UCSD-AML1 (cell line): ENCODE results near the gene ATP10D.
"Not testable (repeated sequence)": the region's sequence is repeated elsewhere in the genome, so short reads cannot be mapped to it uniquely, and the experiment has no call there.

ENCODE experiments used
- DNase-seq: peaks from one replicate; lab custom pipeline; 2025; ENCODE audit not compliant: unreplicated experiment; lab: John Stamatoyannopoulos, UW

ATP10D gene

DNA sequence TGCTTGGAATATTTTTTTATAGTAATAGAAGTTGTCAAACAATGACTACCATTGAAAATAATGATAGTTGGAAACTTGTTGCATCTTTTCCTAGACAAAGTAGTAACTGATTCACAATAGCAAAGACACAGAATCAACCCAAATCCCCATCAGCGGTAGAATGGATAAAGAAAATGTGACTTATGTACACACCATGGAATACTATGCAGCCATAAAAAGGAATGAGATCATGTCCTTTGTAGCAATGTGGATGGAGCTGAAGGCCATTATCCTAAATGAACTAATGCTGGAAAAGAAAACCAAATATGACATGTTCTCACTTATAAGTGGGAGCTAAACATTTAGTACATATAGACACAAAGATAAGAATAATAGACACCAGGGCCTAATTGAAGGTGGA lies 49.7 kb downstream of the ATP10D start:
- no peak for DNase-seq

DNA sequence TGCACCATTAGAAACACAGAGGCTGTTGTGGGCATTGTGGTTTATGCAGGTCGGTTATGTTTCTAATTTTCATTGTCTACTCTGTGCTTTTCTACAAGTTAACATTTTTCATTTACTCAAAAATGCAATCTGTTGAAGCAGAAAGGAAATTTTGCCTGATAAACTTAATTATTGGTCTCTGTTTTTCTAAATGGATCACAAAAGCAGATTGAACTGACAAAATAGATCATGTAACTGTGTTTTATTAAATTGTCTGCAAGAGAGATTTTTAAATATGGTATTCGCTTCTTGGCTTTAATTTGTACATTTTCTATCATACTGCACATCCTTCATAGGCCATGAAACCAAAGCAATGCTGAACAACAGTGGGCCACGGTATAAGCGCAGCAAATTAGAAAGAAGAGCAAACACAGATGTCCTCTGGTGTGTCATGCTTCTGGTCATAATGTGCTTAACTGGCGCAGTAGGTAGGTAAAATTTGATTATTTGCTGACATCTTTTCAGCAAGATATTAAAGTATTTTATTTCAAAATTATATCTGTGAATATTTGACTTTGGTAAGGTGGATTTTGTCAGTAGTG lies 50.6 kb downstream of the ATP10D start:
- no peak for DNase-seq

DNA sequence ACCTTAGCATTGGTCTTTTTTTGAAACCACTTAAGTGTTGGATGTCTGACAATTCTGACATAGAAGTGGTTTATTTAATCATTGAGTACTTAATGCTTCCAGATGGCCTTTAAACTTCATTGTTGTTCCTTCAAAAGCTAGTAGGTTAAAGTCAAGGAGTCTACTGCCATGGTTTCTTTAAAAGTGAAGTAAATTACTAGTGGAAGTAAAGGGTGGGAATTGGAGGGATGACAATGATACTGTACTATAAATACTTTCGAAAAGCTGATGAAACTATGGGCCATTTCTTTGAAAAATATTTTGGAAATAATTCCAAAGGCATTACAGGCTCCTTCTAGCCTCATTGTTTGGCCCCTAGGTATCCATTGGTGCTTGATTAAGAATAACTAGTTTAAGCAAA lies 51.9 kb downstream of the ATP10D start:
- no peak for DNase-seq

DNA sequence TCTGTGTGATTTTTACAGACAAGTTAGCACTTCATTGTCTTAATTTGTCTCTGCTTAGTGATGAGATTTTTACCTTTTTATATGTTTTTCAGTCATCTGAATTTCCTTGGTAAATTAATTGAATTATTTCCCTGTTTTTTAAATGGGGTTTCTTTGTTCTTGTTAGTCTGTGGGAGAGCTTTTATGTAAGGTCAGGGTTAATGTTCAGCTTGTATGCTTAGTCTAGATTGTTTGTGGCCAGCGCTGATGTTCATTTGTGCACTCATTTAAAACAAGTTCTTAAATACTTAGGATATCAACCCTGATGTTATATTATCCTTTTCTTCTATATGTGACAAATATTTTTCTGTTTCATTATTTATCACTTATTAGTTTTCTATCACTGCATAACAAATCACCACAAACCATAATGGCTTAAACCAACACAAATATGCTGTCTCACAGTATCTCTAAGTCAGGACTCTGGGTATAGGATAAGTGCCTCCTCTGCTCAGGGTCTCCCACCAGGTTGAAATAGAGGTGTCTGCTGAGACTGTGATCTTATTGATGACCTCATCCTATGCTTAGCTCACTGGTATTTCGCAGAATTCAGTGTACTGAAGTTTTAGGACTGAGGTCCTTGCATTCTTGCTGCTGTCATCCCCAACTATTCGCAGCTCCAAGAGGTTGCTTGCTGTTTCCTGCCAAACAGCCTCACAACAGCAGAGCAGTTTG lies 53.2 kb downstream of the ATP10D start:
- DNase-seq = no peak

DNA sequence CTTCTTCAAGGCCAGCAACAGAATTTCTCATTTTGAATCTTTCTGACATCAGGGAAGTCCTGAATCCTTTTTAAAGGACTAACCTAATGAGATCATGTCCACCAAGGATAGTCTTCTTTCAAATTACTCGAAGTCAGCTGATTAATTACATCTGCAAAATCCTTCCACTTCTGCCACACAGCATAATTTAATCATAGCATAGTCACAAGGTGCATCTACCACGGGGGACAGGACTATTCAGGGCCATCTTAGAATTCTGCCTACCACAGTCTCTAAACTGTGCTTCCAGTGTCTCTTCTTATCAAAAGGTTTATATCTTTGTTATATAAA lies 53.7 kb downstream of the ATP10D start:
- DNase-seq = no peak

DNA sequence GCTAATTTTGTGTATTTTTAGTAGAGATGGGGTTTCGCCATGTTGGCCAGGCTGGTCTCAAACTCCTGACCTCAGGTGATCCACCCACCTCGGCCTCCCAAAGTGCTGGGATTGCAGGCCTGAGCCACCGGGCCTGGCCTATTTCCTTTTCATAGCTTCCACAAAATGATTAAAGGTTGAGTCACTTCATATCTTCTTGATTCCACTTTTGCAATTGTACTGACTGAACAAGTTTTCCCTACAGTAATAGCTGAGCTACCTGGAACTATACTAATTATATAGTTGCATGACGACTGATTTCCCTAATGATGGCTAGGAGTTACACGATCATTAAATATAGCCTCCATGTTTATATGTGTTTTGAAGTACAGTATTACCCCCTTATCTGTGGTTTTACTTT lies 57.6 kb downstream of the ATP10D start:
- not testable (repeated sequence) for DNase-seq

DNA sequence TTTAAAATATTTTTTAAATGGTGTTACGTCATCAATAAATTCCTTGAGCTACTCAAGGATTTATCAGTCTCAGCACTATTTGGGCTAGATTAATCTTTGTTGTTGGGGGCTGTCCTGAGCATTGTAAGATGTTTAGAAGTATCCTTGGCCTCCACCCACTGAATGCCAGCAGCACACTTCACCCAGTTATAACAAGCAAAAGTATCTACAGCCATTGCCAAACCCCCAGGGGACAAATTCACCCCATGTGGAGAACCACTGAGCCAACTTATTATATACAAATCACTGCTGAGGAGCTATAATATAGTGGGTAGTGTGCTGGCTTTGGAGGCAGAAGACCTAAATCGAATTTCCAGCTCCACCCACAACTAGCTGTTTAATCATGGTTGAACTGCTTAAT lies 58.3 kb downstream of the ATP10D start:
- no peak for DNase-seq

DNA sequence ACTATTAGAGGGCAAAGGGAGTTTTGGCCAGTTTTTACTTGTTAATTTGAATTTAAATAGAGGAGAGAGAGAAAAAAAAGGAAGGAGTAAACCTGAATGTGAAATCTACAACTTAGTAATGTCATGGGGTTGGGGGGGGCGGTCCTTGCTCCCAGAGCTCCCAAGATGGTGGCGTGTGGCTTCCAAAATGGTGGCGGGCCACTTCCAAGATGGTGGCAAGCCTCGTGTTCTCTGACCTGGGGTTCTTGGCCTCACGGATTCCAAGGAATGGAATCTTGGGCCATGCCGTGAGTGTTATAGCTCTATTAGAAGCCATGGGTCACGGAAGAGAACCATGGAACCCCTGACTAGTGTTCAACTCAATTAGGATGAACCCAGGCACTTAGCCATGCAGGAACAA lies 65.3 kb downstream of the ATP10D start:
- not testable (repeated sequence) for DNase-seq

DNA sequence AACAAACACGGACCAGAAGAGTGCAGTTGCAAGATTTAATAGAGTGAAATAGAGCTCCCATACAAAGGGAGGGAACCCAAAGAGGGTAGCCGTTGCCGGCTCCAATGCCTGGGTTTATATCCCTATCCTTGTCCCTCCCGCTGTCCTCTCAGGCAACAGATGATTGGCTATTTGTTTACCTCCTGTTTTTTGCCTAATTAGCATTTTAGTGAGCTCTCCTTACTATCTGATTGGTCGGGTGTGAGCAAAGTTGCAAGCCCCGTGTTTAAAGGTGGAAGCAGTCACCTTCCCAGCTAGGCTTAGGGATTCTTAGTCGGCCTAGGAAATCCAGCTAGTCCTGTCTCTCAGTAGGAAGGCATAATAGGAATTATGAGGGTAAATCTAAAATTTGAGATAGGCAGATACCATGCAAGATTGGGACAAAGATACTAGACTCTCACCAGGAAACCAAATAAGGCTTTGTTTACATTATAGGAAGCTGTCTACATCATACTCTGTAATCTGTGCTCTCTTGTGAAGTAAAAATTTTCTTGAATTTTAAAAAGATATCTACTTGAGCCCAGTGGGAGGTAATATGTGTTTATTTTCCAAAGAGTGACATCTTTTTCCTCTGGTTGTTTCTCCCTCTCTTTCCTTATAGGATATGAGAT lies 65.9 kb downstream of the ATP10D start:
- DNase-seq = no peak

DNA sequence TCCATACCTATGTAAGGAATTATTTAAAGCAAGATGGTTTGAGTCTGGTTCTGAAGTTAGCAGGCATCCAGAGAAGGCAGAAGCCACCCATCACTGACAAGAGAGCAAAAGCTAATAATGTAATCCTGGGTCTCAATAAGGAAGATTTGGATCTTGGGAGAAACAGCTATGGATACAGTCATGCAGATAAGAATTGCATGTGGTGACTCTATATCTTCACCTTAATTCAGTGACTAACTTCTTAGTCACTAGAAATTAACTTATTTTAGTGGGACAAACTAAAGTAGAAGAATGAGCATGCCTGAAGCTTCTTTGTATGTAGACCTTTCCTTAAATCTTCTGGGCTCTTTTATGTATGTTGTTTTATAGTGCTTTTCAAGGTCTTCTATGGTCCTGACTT lies 66.6 kb downstream of the ATP10D start:
- DNase-seq = no peak

DNA sequence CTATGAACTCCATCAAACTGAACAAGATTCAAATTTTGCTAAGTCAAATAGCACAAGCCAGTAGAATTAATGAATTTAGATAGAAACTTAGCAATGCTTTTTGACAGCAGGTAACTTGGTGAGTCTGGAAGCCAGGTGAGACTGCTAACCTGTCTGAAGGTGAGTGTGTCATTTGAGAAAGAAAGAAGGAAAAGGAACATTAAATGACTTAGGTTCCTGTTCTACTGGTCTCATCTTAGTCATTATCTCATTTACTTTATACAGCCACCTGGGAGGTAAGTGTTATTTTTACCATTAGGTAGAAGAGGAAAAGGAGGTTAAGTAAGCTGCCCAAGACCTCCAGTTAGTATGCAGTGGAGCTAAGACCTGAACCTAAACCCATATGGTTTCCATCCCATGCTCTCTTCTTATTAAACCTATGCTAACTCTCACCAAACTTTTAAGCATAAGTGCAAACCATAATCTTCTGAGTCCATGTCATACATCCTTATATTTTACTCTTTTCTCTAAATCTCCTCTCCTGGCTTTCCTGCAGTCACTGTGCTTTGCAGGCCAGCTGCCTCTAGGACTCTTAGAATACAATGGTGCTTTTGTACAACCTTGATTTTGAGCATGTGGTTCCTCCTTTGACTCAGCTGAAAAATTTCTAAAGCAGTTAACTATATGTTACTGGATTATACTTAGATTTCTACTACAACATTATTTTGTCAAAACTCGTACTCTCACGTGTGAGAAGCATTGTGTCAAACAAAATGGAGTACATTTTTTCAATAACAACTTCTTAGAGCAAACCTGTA lies 68.5 kb downstream of the ATP10D start:
- DNase-seq = no peak

DNA sequence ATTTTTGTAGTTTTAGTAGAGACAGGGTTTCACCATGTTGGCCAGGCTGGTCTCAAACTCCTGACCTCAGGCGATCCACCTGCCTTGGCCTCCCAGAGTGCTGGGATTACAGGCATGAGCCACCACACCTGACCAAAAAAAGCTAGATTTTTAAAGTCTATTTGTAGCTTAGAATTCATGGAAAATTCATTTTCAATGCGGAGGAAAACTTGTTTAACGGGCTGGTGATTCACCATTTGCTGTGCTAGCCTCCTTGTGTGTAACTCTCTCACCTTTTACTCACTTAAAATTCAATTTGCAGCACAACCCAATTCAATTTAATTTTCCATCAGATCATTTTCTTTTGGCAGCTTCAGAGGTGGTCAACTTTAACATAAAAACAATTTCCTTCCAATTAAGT lies 70.8 kb downstream of the ATP10D start:
- not testable (repeated sequence) for DNase-seq

DNA sequence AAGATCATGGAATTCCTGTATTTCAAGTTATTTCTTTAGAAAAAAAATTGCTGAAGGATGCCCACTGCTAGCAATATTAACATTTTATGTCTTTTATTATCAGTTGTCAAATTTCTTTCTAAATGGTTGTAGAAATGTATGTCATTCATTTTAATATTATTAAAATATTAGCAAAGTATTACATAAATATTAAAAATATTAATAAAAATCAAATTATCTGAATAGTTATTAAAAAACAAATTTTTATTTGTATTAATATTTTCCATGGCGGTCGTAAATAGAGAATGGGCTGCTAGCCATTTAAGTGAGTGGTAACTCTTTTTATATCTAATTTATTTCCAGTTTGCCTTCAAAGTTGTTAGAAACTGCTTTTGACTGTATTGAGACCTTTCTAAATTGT lies 72.2 kb downstream of the ATP10D start:
- DNase-seq = no peak

DNA sequence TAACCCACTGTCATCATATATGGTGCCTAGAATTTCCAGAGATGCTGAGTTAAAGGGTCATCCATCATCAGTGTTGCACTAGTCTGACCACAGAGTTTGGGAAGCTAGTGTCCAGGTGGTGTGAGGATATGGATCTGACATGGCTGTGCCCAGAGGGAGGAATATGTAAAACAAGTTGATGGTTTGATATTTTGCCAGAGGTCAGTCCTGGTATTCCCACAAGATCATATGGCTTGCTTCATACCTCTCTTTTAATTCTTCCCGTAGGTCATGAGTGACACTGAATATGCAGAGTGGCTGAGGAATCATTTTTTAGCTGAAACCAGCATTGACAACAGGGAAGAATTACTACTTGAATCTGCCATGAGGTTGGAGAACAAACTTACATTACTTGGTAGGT lies 75.6 kb downstream of the ATP10D start:
- no peak for DNase-seq

DNA sequence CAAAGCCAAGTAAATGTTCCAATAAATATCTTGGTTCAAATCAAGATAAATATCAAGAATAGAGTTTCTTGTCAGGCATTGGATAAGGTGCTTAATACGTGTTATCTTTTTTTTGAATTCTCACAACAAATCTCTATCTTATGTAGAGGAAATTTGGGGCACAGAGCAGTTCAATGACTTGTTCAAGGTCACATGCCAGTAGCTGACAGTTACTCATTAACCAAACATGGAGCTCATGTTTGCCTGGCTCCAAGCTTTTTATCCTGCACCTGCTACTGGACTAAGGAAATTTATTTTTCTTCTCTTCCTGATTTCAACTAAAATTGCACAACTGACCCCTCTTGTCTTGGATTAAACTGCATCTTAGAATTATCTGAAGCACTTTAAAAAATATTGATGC lies 76.3 kb downstream of the ATP10D start:
- DNase-seq = no peak

DNA sequence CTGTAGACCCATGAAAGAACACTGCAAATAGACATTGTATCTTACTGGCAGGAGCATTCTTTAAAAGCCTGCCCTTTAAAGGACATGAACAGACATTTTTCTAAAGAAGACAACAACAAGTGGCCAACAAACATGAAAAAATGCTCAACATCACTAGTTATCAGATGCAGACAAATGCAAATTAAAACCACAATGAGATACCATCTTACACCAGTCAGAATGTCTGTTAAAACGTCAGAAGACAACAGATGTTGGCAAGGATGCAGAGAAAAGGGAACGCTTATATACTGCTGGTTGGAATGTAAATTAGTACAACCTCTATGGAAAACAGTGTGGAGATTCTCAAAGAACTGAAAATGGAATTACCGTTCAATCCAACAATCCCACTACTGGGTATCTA lies 77.2 kb downstream of the ATP10D start:
- no peak for DNase-seq

DNA sequence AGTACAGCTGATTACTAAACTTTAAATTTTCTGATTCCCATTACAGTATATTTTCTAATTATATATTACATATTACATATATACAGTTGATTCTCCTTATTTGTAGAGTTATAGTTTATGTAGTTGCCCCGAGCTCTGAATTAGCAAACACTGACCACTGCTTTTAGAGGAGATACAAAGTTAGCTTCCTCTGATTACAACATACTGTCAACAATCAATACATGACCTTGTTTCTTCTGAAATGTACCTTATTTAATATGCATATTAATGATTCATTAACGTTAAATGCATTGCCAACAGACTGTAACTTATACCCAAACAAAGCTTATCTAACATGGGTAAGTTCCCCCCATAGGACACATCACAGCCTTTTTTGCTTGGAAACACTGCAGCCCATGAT lies 81.5 kb downstream of the ATP10D start:
- no peak for DNase-seq

DNA sequence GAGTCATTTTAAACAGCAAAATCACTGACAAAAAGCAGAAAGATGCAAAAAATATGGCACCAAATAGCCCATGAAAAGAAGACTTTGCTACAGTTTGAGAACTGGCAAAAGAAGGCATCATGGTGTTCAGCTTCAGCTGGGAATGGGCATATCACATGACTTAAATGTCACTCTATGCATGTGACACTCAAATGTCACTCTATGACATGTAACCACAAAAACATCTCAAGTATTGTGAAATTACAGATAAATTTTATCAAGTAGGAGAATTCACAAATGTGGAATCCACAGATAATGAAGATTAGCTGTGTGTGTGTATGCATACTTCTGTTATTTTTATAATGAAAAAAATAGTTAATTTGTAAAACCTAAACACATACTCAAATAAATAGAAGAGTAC lies 81.9 kb downstream of the ATP10D start:
- DNase-seq = no peak

DNA sequence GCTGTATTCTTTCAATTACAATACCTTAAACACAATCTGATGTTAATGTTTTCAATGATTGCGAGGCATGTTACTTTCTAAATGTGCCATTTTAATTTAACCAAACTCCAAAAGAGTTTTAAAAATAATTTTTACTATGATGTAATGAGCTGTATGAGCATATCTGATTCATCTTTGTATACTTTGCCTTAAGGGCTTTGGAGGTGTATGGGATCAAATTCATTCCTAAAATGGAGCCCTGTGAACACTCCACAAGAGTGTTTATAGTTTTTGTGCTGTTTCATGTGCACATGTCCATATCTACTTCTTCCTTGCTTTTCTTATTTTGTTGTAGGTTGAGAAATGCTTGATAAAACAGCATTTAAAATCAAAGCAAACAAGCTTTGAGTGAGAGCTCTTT lies 82.4 kb downstream of the ATP10D start:
- DNase-seq = no peak

DNA sequence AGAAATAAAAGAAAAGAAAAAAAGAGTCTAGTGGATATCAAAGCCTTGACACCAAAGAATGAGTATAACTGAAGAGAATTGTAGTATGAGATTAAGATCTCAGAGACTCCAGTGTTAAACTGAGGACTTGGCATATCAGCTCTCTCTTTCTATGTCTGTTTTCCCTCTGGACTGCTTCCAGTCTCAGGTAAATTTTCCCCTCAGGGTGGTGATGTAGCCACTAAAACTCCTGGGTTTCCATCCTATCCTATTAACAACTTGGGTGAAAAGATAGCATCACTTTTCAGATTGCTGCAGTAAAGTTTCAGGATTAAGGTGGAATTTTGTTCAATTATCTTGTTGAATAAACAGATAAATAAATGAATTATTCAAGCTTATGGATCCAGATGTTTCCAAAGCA lies 85.7 kb downstream of the ATP10D start:
- no peak for DNase-seq

DNA sequence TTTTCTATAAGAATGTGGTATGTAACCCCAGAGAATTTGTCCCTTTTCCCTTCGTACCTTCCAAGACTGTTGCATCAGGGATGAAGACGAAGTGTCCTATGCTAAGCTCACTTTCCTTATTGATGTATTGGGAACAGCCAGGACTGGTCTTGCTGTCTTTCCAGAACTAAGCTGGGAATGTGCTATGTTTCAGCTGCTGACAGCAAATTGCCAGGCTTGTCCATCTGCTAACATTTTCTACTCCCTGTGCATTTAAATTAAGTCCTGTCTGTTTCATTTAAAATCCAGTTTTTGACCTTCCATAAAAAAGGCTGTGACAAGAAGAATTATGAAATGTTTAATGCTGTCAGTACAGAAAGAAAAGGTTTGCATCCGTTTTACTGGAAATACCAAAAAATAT lies 87.9 kb downstream of the ATP10D start:
- no peak for DNase-seq
